A549 (cell line): ENCODE measurements around the gene TFF2. TPM values are rescaled to one million over a fixed set of nuclear protein-coding genes. Genes with fewer than 3 reads are reported as not detected.

ENCODE experiments used
- ATAC-seq, 2 experiments: fragments of 200-7000 bp in 1 of 2; fragments of >200 bp in 1 of 2; cut with Nextera tagmentation in 1 of 2; cut with Tn5 transposase in 1 of 2; 3 replicates each; pipeline versions ENCODE4 v1.8.0 to v1.9.1; 2018 to 2020; ENCODE audit warnings: mild to moderate bottlenecking in 1 of 2, moderate library complexity in 1 of 2
- CTCF ChIA-PET: fragments of 300-600 bp; sonication (Branson Sonifier 250); formaldehyde crosslinking; extraction: SDS; loops from one replicate; lab custom pipeline; 2021; ENCODE audit warnings: antibody characterized with exemption, inconsistent platforms; lab: Yijun Ruan, JAX
- POLR2A ChIA-PET: fragments of 350-600 bp; formaldehyde crosslinking; extraction: SDS; loops from one replicate; lab custom pipeline; 2021; ENCODE audit warnings: antibody characterized with exemption, inconsistent platforms; lab: Yijun Ruan, JAX
- DNase-seq, 2 experiments: peaks; one replicate each; pipeline versions ENCODE4 v3.0.0 to v3.0.0-alpha.2; 2011 to 2016; ENCODE audit warnings: low read depth in 1 of 2, low spot score in 1 of 2
- FAIRE-seq: peaks from 2 replicates; lab custom pipeline; 2011; peaks lifted over from hg19 to GRCh38; lab: Jason Lieb, UNC
- H3K27ac ChIP-seq, 2 experiments: fragments of >200 bp; sonication (Bioruptor Twin); formaldehyde crosslinking; 3 replicates each; pipeline ENCODE4 v1.5.1; 2016 to 2017
- H3K4me1 ChIP-seq: fragments of >200 bp; sonication (Bioruptor Twin); formaldehyde crosslinking; 3 replicates; pipeline ENCODE4 v1.6.1; 2016
- H3K4me2 ChIP-seq: fragments of >200 bp; sonication (Bioruptor Twin); formaldehyde crosslinking; 3 replicates; pipeline ENCODE4 v1.6.1; 2016
- H3K4me3 ChIP-seq: fragments of >200 bp; sonication (Bioruptor Twin); formaldehyde crosslinking; 3 replicates; pipeline ENCODE4 v1.5.1; 2016
- H3K9me3 ChIP-seq: fragments of >200 bp; sonication (Bioruptor Twin); formaldehyde crosslinking; 3 replicates; pipeline ENCODE4 v1.6.1; 2016
- ATOH8 ChIP-seq: fragments of 250-450 bp; sonication (Bioruptor Pico); IDR thresholded peaks from 2 replicates; pipeline ENCODE4 v1.5.0; 2020; ENCODE audit warnings: low read depth, mild to moderate bottlenecking, moderate library complexity
- BCL3 ChIP-seq: fragments of >200 bp; sonication (Bioruptor Twin); formaldehyde crosslinking; IDR thresholded peaks from 3 replicates; pipeline ENCODE4 v1.6.1; 2016
- CBX8 ChIP-seq: fragments of 200-600 bp; sonication (generic); IDR thresholded peaks from 2 replicates; pipeline ENCODE4 v1.6.1; 2016
- CTCF ChIP-seq: fragments of >200 bp; sonication (Bioruptor Twin); formaldehyde crosslinking; IDR thresholded peaks from 3 replicates; pipeline ENCODE4 v1.5.1; 2016
- EHMT2 ChIP-seq: fragments of 200-600 bp; sonication (generic); IDR thresholded peaks from 2 replicates; pipeline ENCODE4 v1.6.1; 2016; ENCODE audit warnings: antibody characterized with exemption, low read depth, mild to moderate bottlenecking, moderate library complexity
- HOXB5 ChIP-seq: fragments of 250-450 bp; sonication (Bioruptor Pico); IDR thresholded peaks from 2 replicates; pipeline ENCODE4 v1.5.0; 2020; ENCODE audit warnings: mild to moderate bottlenecking, moderate library complexity
- JUN ChIP-seq, 2 experiments: fragments of >200 bp; sonication (Bioruptor Twin); formaldehyde crosslinking; IDR thresholded peaks; 2 replicates in 1 of 2; 3 replicates in 1 of 2; pipeline ENCODE4 v1.6.1; 2016 to 2017
- JUNB ChIP-seq: fragments of >200 bp; sonication (Bioruptor Twin); formaldehyde crosslinking; IDR thresholded peaks from 2 replicates; pipeline ENCODE4 v1.6.1; 2016
- KDM5A ChIP-seq: fragments of 200-600 bp; sonication (generic); IDR thresholded peaks from 2 replicates; pipeline ENCODE4 v1.6.1; 2016; ENCODE audit warnings: antibody characterized with exemption, mild to moderate bottlenecking
- MAZ ChIP-seq: fragments of 150-350 bp; IDR thresholded peaks from 2 replicates; pipeline ENCODE4 v1.6.1; 2014; ENCODE audit warnings: antibody characterized with exemption, low read depth, low read length, borderline replicate concordance
- MYC ChIP-seq: IDR thresholded peaks from 2 replicates; pipeline ENCODE4 v1.6.1; 2012; ENCODE audit warnings: mild to moderate bottlenecking, inconsistent platforms, low read length, improper control_type of control experiment, borderline replicate concordance
- PBX3 ChIP-seq: IDR thresholded peaks from 2 replicates; pipeline ENCODE4 v1.6.1; 2012
- PHF8 ChIP-seq: fragments of 200-600 bp; sonication (generic); IDR thresholded peaks from 2 replicates; pipeline ENCODE4 v1.6.1; 2016; ENCODE audit warnings: low read depth, mild to moderate bottlenecking, antibody characterized with exemption, moderate library complexity, borderline replicate concordance
- POLR2A ChIP-seq: IDR thresholded peaks from 2 replicates; pipeline ENCODE4 v1.6.1; 2012; ENCODE audit warnings: mild to moderate bottlenecking, low read length
- POLR2AphosphoS2 ChIP-seq: conservative IDR thresholded peaks from 2 replicates; pipeline ENCODE4 v1.6.1; 2012; ENCODE audit warnings: low read length, improper control_type of control experiment, inconsistent platforms
- RARB ChIP-seq: fragments of 250-450 bp; sonication (Bioruptor Pico); IDR thresholded peaks from 2 replicates; pipeline ENCODE4 v1.8.0; 2021; ENCODE audit warnings: mild to moderate bottlenecking, moderate library complexity
- RFX5 ChIP-seq: fragments of 450-650 bp; IDR thresholded peaks from 2 replicates; pipeline ENCODE4 v1.7.1; 2014; ENCODE audit warnings: antibody characterized with exemption, mild to moderate bottlenecking, moderate library complexity
- SREBF2 ChIP-seq: fragments of 450-650 bp; IDR thresholded peaks from 2 replicates; pipeline ENCODE4 v1.6.1; 2014; ENCODE audit warnings: mild to moderate bottlenecking, moderate library complexity
- TP53 ChIP-seq: fragments of 250-450 bp; sonication (Bioruptor Pico); IDR thresholded peaks from 2 replicates; pipeline ENCODE4 v1.5.0; 2021; ENCODE audit warnings: mild to moderate bottlenecking, moderate library complexity
- ZC3H11A ChIP-seq: fragments of 450-650 bp; IDR thresholded peaks from 2 replicates; pipeline ENCODE4 v1.6.1; 2014; ENCODE audit warnings: antibody characterized with exemption, mild to moderate bottlenecking
- WGBS: methylation state at CpG from one replicate; pipeline ENCODE4 v1.1.6; 2017; ENCODE audit errors: missing lambda C conversion rate; 5-methylcytosine and 5-hydroxymethylcytosine counted together
- polyA plus RNA-seq, 4 experiments: library from polyadenylated mRNA; depleted of rRNA in 3 of 4; stranded (reverse); fragments of >200 nt; fragmentation: RNase III in 1 of 4; extraction: RNeasy Plus Mini Kit Qiagen cat#74134 plus additional on column Dnase treatment in 1 of 4; gene quantifications; 2 replicates in 3 of 4; 3 replicates in 1 of 4; pipeline ENCODE4 v1.2.3, GENCODE V29; 2011 to 2017
- TF ChIP-seq, protein P1 (sequence below): IDR thresholded peaks from 2 replicates; pipeline ENCODE4 v1.6.1; 2012; ENCODE audit warnings: low read depth, borderline replicate concordance

Gene TFF2
- polyA plus RNA-seq, 2 of the 4 experiments (the other 2 are of a cell fraction), result not detected

GRCh38 chr21:42298657-42299056 lies 52.1 kb downstream of the TFF2 start:
- H3K9me3 ChIP-seq, result no peaks in the 10 kb centered on the region
- TF ChIP-seq JUN (IDR thresholded peaks at IDR 0.05) (no peak), KDM5A (no peak), POLR2AphosphoS2 (no peak), PHF8 (no peak), RARB (CRISPR knock-in tag) (no peak), TP53 (no peak), CBX8 (no peak), JUNB (no peak), ZC3H11A (no peak), ATOH8 (CRISPR knock-in tag) (no peak), RFX5 (no peak), MAZ (no peak), SREBF2 (no peak), MYC (no peak), HOXB5 (CRISPR knock-in tag) (no peak), EHMT2 (no peak), CTCF (no peak)
- TF ChIP-seq, protein P1, sequence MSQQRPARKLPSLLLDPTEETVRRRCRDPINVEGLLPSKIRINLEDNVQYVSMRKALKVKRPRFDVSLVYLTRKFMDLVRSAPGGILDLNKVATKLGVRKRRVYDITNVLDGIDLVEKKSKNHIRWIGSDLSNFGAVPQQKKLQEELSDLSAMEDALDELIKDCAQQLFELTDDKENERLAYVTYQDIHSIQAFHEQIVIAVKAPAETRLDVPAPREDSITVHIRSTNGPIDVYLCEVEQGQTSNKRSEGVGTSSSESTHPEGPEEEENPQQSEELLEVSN, result no peak
- DNase-seq (no peak), ATAC-seq (no peak), FAIRE-seq (no peak)
- CTCF ChIA-PET, result interaction anchor here (0.8 to 3.8 kb wide), 2 partner anchors 11 to 153 kb away, joined by 4 to 15 read pairs; no protein-coding TSS in a partner anchor
- H3K4me1 ChIP-seq, result no peaks in the 10 kb centered on the region
- POLR2A ChIA-PET, result no interaction called here
- H3K4me3 ChIP-seq, result no peak overlapping the region
- WGBS, result 77% methylated on average over 5 of the region's 5 CpGs
- no peak overlapping the region for H3K27ac ChIP-seq
- H3K4me2 ChIP-seq, result no peak overlapping the region

DNA sequence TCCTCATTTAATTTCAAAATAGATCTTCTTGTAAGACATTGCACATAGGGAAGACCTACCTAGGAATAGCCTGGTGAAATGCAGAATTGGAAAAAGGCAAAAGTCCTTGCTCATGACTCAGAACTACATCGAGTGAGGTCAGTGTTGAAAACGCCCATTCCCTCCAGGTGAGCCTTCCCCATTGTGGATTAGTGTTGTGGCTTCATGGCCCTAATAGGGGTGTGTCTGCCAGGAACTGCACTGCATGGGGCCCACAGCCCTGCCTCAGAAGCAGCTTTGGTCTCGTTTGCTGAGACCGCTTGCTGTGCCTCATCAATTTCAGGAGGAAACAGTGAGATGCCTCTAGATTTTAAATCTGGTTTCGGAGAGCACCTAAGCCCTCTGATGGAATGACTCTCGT lies 52.6 kb downstream of the TFF2 start:
- no peak overlapping the region for H3K4me3 ChIP-seq
- TF ChIP-seq SREBF2 (no peak), POLR2AphosphoS2 (no peak), POLR2A (no peak), RFX5 (no peak), PBX3 (no peak)
- TF ChIP-seq, all 56 proteins: peak for 0
- no peak for FAIRE-seq
- H3K27ac ChIP-seq, result no peak overlapping the region
- ATAC-seq, result no peak
- CTCF ChIA-PET, result interaction anchor here (3.8 kb wide), 1 partner anchor 12 kb away, joined by 15 read pairs; no protein-coding TSS in a partner anchor
- no peaks in the 10 kb centered on the region for H3K4me1 ChIP-seq
- H3K4me2 ChIP-seq, result no peak overlapping the region
- no peaks in the 10 kb centered on the region for H3K9me3 ChIP-seq
- 46% methylated on average over 6 of the region's 6 CpGs for WGBS
- no peak for DNase-seq
- POLR2A ChIA-PET, result no interaction called here

DNA sequence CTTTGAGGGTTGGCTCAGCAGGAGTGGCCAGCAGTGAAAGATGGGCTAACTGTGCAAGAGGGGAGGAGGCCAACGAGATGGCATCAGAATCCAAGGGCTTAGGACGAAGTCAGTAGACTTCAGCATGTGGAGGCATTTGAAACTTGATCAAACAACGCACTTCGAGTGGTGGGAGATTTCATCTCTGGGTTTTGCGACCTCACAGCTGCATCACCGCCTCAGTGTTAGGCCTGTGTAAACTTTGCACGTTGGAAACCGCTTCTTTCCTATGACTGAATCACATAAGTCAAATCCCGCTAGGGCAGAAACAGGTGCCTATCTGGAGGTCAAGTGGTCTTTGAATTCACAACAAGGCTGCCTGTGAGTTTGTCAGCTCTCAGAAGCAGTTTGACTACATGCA lies 53.4 kb downstream of the TFF2 start:
- no peak overlapping the region for H3K4me2 ChIP-seq
- 72% methylated on average over 9 of the region's 9 CpGs for WGBS
- H3K27ac ChIP-seq, result no peak overlapping the region
- H3K9me3 ChIP-seq, result no peaks in the 10 kb centered on the region
- ATAC-seq, result no peak
- no peak overlapping the region for H3K4me3 ChIP-seq
- TF ChIP-seq BCL3 (no peak), ATOH8 (CRISPR knock-in tag) (no peak), POLR2A (no peak)
- TF ChIP-seq, all 56 proteins: peak for 0
- FAIRE-seq (no peak), DNase-seq (no peak)
- ChIA-PET CTCF (interaction anchor here (1.1 kb wide), 1 partner anchor 41 kb away, joined by 4 read pairs; no protein-coding TSS in a partner anchor), POLR2A (no interaction called here)
- no peaks in the 10 kb centered on the region for H3K4me1 ChIP-seq
